Left lung (tissue), 10 donors: ENCODE results near the gene GPR148. TPM values are rescaled to one million over a fixed set of nuclear protein-coding genes. Genes with fewer than 3 reads are reported as not detected.

ENCODE experiments used
- ATAC-seq: fragments of 200-7000 bp; cut with Tn5 transposase; one replicate; pipeline ENCODE4 v1.9.1; 2020; ENCODE audit warnings: moderate library complexity
- DNase-seq, 4 donors: peaks; one replicate each; pipeline ENCODE4 v3.0.0-alpha.2; 2013 to 2020
- H3K27ac ChIP-seq, 2 donors: fragments of 200-600 bp; sonication (generic) in 1 of 2; one replicate each; pipeline versions ENCODE4 v1.5.0 to v1.8.0; 2020 to 2021
- H3K27me3 ChIP-seq, 2 donors: fragments of 200-600 bp; sonication (generic) in 1 of 2; one replicate each; pipeline versions ENCODE4 v1.5.0 to v1.8.0; 2020 to 2021
- H3K36me3 ChIP-seq, 2 donors: fragments of 200-600 bp; sonication (generic) in 1 of 2; one replicate each; pipeline versions ENCODE4 v1.5.0 to v1.8.0; 2020 to 2021
- H3K4me1 ChIP-seq, 2 donors: fragments of 200-600 bp; one replicate each; pipeline ENCODE4 v1.8.0; 2021
- H3K4me3 ChIP-seq, 2 donors: fragments of 200-600 bp; sonication (generic) in 1 of 2; one replicate each; pipeline versions ENCODE4 v1.5.0 to v1.8.0; 2020 to 2021; ENCODE audit warnings: mild to moderate bottlenecking in 1 of 2
- H3K9me3 ChIP-seq, 2 donors: fragments of 200-600 bp; sonication (generic) in 1 of 2; one replicate each; pipeline versions ENCODE4 v1.5.0 to v1.8.0; 2020 to 2021
- CTCF ChIP-seq, 2 donors: fragments of 200-600 bp; sonication (generic) in 1 of 2; IDR thresholded peaks; one replicate each; pipeline versions ENCODE4 v1.5.0 to v1.8.0; 2021; ENCODE audit warnings: antibody characterized with exemption in 2 of 2
- intact Hi-C, 2 donors: fragments of 100-400 bp; cut with DNase I; formaldehyde crosslinking; loops; one replicate each; pipeline versions ENCODE4 v1.11.2 to v1.14.2; 2022
- polyA plus RNA-seq, 6 donors: library from polyadenylated mRNA; unstranded; fragments of 120-200 nt; gene quantifications; one replicate each; pipeline ENCODE4 v1.2.1, GENCODE V29; 2013; ENCODE audit not compliant: insufficient read length in 6 of 6
- total RNA-seq, 2 donors: library from RNA; stranded (reverse); fragmentation: NEBNext Ultra II Directional; extraction: Animal tissue kit (Norgen Biotek cat#: 25700); gene quantifications; one replicate each; pipeline ENCODE4 v1.2.1, GENCODE V29; 2021
- donor health status: DM: no; HTN: yes; CAD: no.
- donor health status: DM: no; HTN: no; CAD: no.

GPR148 gene
- total and polyA plus RNA-seq, 8 donors, result not detected

DNA sequence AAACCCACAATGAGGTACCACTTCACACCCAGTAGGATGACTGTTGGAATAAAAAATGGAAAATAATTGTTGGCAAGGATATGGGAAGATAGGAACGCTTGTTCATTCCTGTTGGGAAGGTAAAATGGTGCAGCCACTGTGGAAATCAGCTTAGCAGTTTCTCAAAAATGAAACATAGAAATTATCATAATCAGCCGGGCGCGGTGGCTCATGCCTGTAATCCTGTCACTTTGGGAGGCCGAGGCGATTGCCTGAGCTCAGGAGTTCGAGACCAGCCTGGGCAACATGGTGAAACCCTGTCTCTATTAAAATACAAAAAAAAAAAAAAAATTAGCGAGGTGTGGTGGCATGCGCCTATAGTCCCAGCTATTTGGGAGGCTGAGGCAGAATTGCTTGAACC is 49.9 kb downstream of the GPR148 start:
- no peaks in the 10 kb centered on the region for H3K4me1 ChIP-seq
- no peak overlapping the region for H3K4me3 ChIP-seq
- intact Hi-C loops, result no loop called here
- H3K27me3 ChIP-seq, result peaks cover 0 to 8% of the 10 kb centered on the region in 2 donors
- no peaks in the 10 kb centered on the region for H3K9me3 ChIP-seq
- ATAC-seq (no peak), DNase-seq (no peak)
- TF ChIP-seq CTCF (IDR thresholded peaks at IDR 0.05), result no peak
- no peak overlapping the region for H3K27ac ChIP-seq
- no peaks in the 10 kb centered on the region for H3K36me3 ChIP-seq

Other genes starting within 250 kb of the GPR148 start
- not detected for gene POTEI, start 219.7 kb upstream of the GPR148 start, total RNA-seq
- 1 to 10 TPM in 1 of 6 donors, under 1 TPM in 5; 0.45 to 1.1 (median 0.73) TPM for gene POTEI, start 219.7 kb upstream of the GPR148 start, polyA plus RNA-seq
- gene CFC1B, start 207.8 kb upstream of the GPR148 start, total RNA-seq, result not detected
- not detected for gene CFC1B, start 207.8 kb upstream of the GPR148 start, polyA plus RNA-seq
- gene CFC1, start 129.5 kb upstream of the GPR148 start, total RNA-seq, result not detected
- gene CFC1, start 129.5 kb upstream of the GPR148 start, polyA plus RNA-seq, result 10 to 100 TPM in 1 of 6 donors, 1 to 10 TPM in 5; 4.8 to 10.2 (median 8.0) TPM
- not detected for gene POTEJ, start 117.6 kb upstream of the GPR148 start, total RNA-seq
- under 1 TPM in 5 of 6 donors, not detected in 1; 0.06 to 0.60 (median 0.13) TPM for gene POTEJ, start 117.6 kb upstream of the GPR148 start, polyA plus RNA-seq
- not detected for gene AMER3, start 26.5 kb downstream of the GPR148 start, total RNA-seq
- gene AMER3, start 26.5 kb downstream of the GPR148 start, polyA plus RNA-seq, result under 1 TPM in 5 of 6 donors, not detected in 1; 0.04 to 0.15 (median 0.09) TPM
- gene ARHGEF4, start 107.8 kb downstream of the GPR148 start, total RNA-seq, result 1 to 10 TPM; 1.7 to 4.3 TPM
- gene ARHGEF4, start 107.8 kb downstream of the GPR148 start, polyA plus RNA-seq, result 1 to 10 TPM; 1.7 to 3.4 (median 2.8) TPM